Measurements from ENCODE around the gene POLR3E. TPM values are rescaled to one million over a fixed set of nuclear protein-coding genes. Genes with fewer than 3 reads are reported as not detected.
A peak's percentile ranks its signal among the peaks of the same experiment; 100 is the strongest.

Gene POLR3E
- total RNA-seq, 4 donors from 2014 or later, result 21.5 to 57.2 (median 37.7) TPM

- H3K36me3 ChIP-seq, result peaks cover 18 to 99% (median 40%) of the 10 kb centered on the region in 3 donors
- H3K9me3 ChIP-seq, result no peaks in the 10 kb centered on the region
These were observed 18.6 kb upstream of the POLR3E start for GRCh38 chr16:22278441-22279230.

DNA sequence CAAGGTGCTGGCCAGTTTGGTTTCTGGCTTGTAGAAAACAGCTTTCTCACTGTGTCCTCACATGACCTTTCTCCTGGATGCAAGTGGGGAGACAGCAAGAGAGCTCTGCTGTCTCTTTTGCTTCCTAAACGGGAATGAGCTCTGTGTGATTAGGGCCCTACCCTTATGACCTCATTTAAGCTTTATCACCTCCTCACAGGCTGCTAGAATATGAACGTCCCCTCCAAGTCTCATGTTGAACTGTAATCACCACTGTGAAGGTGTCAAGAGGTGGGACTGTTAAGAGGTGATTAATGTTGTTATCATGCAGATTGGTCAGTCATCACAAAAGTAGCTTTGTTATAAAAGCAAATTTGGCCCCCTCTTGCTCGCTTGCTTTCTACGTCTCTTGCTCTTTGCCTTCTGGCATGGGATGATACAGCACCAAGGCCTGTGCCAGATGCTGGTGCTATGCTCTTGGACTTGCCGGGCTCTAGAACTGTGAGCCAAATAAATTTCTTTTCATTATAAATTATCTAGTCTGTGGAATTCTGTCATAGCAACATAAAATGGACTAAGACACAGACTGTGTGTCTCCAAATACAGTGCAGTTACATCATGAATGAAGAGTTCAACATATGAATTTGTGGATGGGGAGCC, 14.8 kb upstream of the POLR3E start:
- no peaks in the 10 kb centered on the region for H3K9me3 ChIP-seq
- no peak for DNase-seq
- H3K4me3 ChIP-seq, result no peak overlapping the region
- WGBS, 2 donors, result 84 to 88% methylated on average over 4 to 5 of the region's 5 CpGs
- intact Hi-C loops (cut with DNase I), result no loop called here
- no peak for TF ChIP-seq CTCF (IDR thresholded peaks at IDR 0.05)
- TF ChIP-seq POLR2A (IDR thresholded peaks at IDR 0.05), result no peak
- peaks cover 0 to 12% (median 0%) of the 10 kb centered on the region in 3 donors for H3K4me1 ChIP-seq
- H3K27ac ChIP-seq, result no peak overlapping the region
- H3K36me3 ChIP-seq, result peaks cover 20 to 93% (median 42%) of the 10 kb centered on the region in 3 donors
- no peaks in the 10 kb centered on the region for H3K27me3 ChIP-seq

More at GRCh38 chr16:22278441-22279230, 18.6 kb upstream of the POLR3E start:
- H3K27ac ChIP-seq, result no peak overlapping the region
- TF ChIP-seq POLR2A (IDR thresholded peaks at IDR 0.05) (no peak), CTCF (IDR thresholded peaks at IDR 0.05) (no peak)
- no peak overlapping the region for H3K4me3 ChIP-seq
- intact Hi-C loops (cut with DNase I), result no loop called here
- no peaks in the 10 kb centered on the region for H3K27me3 ChIP-seq
- no peak for DNase-seq
- 89 to 90% methylated on average over 10 to 14 of the region's 16 CpGs for WGBS, 2 donors
- H3K4me1 ChIP-seq, result peaks cover 0 to 1% (median 0%) of the 10 kb centered on the region in 3 donors

DNA sequence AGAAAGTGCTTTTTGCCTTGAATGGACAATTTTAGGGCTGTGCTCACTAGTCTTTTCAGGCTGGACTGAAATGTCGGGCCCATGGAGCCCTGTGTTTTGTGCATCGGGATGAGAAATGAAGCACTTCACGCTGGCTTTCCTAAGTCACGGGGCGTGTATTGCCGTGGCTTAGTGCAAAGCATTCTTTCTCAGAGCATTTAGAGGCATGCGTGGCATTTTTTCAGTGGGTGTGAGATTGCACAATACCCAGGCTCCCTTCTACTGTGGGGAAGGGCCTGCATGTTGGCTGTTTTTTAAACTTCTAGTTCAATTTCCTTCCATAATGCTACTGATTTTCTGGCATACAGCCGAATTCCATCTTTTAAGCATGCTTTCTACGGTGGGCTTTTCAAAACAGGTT, 12.6 kb upstream of the POLR3E start:
- no peak for DNase-seq
- intact Hi-C loops (cut with DNase I), result no loop called here
- peaks cover 20 to 70% (median 37%) of the 10 kb centered on the region in 3 donors for H3K36me3 ChIP-seq
- 63 to 72% methylated on average over 9 of the region's 9 CpGs for WGBS, 2 donors
- TF ChIP-seq CTCF (IDR thresholded peaks at IDR 0.05) (no peak), POLR2A (IDR thresholded peaks at IDR 0.05) (no peak)
- peak overlapping the region in 1 of 4 donors; percentile 19 for H3K27ac ChIP-seq
- H3K27me3 ChIP-seq, result no peaks in the 10 kb centered on the region
- H3K4me1 ChIP-seq, result peaks cover 0 to 12% (median 0%) of the 10 kb centered on the region in 3 donors
- no peak overlapping the region for H3K4me3 ChIP-seq
- H3K9me3 ChIP-seq, result no peaks in the 10 kb centered on the region

DNA sequence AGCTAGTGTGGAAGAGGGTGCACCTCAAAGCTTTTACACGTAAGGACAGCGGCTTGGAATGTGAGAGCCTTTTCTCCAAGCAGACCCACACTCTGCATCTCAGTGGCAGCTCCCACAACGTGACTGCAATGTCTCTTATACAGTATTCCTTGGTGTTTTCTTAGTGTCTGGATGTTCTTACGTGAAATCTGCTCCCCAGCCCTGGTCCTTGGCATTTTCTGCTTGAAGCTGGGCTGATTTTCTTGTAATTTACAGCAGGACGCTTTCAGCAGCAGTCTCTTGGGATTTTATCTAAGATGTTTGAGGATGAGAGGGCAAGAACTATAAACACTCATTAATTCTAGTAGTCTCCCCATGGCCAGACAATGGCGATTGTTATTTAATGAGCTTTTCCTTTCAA, 12.1 kb upstream of the POLR3E start:
- H3K4me3 ChIP-seq, result no peak overlapping the region
- peaks cover 0 to 12% (median 0%) of the 10 kb centered on the region in 3 donors for H3K4me1 ChIP-seq
- H3K36me3 ChIP-seq, result peaks cover 19 to 66% (median 32%) of the 10 kb centered on the region in 3 donors
- H3K27me3 ChIP-seq, result no peaks in the 10 kb centered on the region
- H3K9me3 ChIP-seq, result no peaks in the 10 kb centered on the region
- WGBS, 2 donors, result 72 to 73% methylated on average over 6 of the region's 6 CpGs
- intact Hi-C loops (cut with DNase I), result no loop called here
- peak overlapping the region in 1 of 4 donors; percentile 19 for H3K27ac ChIP-seq
- no peak for DNase-seq
- TF ChIP-seq POLR2A (IDR thresholded peaks at IDR 0.05) (no peak), CTCF (IDR thresholded peaks at IDR 0.05) (no peak)

DNA sequence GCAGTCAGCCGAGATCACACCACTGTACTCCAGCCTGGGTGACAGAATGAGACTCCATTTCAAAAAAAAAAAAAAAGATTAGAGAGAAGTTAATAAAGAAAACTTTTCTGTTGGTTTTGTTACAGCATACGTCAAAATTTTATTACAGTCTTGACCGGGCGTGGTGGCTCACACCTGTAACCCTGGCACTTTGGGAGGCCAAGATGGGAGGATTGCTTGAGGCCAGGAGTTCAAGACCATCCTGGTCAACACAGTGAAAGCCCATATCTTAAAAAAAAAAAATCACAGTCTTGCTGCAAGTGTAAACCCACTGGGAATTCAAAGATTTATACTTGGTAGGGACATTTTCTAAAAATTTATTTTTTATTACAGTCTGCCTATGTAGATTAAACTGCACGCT, 6.2 kb upstream of the POLR3E start:
- H3K36me3 ChIP-seq, result peaks cover 0 to 8% (median 0%) of the 10 kb centered on the region in 3 donors
- DNase-seq, result no peak
- WGBS, 2 donors, result 97 to 99% methylated on average over 5 of the region's 5 CpGs
- H3K4me3 ChIP-seq, result no peak overlapping the region
- no peak overlapping the region for H3K27ac ChIP-seq
- intact Hi-C loops (cut with DNase I), result no loop called here
- no peaks in the 10 kb centered on the region for H3K9me3 ChIP-seq
- TF ChIP-seq POLR2A (IDR thresholded peaks at IDR 0.05) (no peak), CTCF (IDR thresholded peaks at IDR 0.05) (no peak)
- peaks cover 0 to under 1% (median 0%) of the 10 kb centered on the region in 3 donors for H3K4me1 ChIP-seq
- H3K27me3 ChIP-seq, result no peaks in the 10 kb centered on the region

Measured in esophagus squamous epithelium (tissue), 5 donors.